Stimulated activated CD4-positive, alpha-beta T cell treated with anti-CD3 and anti-CD28 coated beads, Interleukin-1b, Interleukin-23, amount 100 ng/mL, for 4 hours (primary cell): ENCODE data around the gene ZGPAT.
"Not testable (repeated sequence)": the region's sequence is repeated elsewhere in the genome, so short reads cannot be mapped to it uniquely, and the experiment has no call there.

Experiments
- DNase-seq, 2 donors: peaks; one replicate each; pipeline ENCODE4 v3.0.0-alpha.2; 2020; ENCODE audit warnings: low read depth in 2 of 2

ZGPAT gene

DNA sequence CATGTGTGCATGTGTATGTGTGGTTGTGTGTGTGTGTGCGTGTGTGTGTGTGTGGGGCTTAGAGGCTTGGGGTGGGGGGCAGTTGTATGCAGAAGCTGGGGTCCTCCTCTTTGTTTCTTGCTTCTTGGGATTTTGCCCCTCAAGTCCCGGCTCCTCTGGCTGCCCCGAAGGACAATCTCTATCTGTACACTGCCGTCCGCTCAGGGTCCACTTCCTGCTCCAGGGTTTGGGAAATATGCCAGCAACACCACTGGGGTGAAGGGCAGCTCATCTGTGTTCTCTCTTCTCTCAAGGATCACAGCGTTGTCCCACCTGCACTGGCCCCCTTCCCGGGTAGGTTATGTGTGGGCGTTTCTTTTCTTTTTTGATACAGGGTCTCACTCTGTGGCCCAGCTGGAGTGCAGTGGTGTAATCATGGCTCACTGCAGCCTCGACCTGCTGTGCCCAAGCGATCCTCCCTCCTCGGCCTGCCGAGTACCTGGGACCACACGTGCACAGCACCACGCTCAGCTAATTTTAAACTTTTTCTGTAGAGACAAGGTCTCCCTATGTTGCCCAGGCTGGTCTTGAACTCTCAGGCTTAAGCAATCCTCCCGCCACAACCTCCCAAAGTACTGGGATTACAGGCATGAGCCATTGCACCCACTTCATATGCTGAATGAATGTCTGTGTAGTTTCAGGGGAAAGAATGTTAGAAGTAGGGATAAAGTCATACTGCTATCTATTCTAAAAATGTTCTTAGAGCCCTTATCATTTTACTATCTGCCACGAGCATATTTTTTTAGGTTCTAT lies 57.4 kb downstream of the ZGPAT start:
- no peak for DNase-seq

GRCh38 chr20:63765902-63766301 lies 58.1 kb downstream of the ZGPAT start:
- DNase-seq, result no peak

- DNase-seq, result no peak
These were observed 59.0 kb downstream of the ZGPAT start for GRCh38 chr20:63766695-63767426.

- DNase-seq, result no peak
These were observed 59.6 kb downstream of the ZGPAT start for GRCh38 chr20:63767456-63767855.

GRCh38 chr20:63767886-63768285 lies 60.0 kb downstream of the ZGPAT start:
- no peak for DNase-seq

DNA sequence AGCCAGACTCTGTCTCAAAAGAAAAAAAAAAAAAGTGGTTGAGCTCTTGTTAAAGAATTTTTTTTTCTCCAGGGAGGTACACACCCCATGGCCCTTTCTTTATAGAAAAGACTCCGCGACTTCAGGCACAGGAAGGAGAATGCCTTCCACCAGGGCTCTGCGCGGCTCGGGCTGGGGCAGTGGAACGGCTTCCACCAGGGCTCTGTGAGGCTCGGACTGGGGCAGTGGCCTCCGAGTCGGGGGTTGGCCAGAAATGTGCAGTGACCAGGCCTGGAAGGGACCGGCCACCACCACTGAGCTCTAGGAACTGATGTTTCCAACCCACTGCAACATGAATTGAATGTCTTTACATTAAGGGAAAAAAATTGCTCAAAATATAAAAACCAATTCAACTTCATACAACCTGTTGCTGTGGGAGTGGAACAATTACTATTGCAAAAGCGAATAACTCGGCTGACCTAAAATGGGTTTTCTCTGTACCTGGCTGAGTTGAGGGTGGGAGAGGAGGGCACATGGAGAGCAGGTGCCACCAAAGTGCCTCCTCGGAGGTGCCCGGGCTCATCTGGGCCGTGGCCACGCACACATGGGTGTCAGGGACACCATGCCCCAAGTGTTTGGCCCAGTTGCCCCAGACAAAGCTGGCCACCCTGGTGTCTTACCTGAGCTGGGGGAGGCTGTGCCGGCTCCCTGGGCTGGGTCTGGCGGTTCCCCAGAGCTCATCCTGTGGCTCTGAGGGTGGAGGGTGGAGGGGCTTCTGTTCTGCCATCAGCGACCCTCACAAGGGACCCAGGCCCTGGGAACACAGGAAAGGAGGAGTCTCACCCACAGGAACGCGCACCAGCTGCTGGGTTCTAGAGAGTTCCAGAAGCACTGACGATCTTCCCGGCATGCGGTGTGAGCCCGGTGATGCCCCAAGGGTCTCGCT lies 61.0 kb downstream of the ZGPAT start:
- DNase-seq, result no peak

DNA sequence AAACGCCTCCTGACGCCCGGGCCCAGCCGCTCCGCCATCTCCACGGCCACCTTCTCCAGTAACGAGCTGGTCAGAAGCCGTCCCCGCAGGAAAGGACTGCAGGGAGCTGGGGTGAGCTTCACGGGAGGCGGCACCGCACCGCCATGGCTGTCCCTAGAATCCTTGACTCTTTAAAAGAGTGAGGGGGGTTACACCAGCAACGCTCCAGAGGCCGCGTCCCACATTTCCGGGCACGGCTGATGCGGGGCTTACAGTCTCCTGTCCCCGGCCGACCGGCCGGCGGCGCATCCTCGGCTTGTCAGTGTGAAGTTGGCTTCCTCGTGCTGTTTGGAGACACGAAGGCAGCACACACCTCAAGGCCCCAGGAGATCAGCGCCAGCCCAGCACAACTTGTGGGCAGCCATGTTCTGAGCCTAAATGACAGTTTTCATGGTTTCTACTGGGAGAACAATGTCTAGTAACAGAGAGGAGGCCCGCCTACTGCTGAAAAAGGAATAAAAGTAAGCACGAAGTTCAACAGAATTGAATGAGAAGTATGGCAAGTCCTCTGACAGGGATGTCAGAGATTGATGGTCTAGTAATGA lies 62.1 kb downstream of the ZGPAT start:
- DNase-seq, result no peak

DNA sequence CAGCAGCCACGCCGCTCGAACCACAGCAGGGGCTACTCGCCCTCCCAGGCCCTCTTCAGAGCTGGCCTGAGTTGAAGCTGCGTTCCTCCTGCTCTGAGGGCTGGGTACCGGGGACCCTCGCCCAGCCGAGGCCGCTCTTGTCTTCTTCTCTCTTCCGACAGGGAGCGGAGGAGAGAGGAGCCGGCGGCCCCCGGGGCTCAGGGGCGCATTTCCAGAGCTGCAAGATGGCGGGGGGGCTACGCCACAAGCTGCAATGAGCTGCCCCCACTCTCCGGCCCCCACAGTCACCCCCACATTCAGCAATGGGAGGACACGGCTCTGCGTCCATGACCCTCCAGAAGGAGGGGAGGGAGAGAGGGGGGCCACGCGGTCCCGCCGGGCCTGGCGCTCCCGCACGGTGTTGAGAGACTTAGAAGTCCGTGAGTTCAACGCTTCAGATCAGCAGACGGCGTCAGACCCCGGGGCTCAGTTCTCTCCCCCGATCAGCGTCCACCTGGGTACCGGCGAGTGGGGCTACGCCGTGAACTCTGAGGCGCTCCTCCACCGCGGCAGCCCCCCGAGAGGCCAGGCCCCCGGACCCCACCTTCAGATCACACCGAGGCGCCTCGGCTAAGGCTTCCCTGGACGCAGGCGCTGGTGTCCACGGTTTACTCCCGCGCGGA lies 63.3 kb downstream of the ZGPAT start:
- no peak for DNase-seq

DNA sequence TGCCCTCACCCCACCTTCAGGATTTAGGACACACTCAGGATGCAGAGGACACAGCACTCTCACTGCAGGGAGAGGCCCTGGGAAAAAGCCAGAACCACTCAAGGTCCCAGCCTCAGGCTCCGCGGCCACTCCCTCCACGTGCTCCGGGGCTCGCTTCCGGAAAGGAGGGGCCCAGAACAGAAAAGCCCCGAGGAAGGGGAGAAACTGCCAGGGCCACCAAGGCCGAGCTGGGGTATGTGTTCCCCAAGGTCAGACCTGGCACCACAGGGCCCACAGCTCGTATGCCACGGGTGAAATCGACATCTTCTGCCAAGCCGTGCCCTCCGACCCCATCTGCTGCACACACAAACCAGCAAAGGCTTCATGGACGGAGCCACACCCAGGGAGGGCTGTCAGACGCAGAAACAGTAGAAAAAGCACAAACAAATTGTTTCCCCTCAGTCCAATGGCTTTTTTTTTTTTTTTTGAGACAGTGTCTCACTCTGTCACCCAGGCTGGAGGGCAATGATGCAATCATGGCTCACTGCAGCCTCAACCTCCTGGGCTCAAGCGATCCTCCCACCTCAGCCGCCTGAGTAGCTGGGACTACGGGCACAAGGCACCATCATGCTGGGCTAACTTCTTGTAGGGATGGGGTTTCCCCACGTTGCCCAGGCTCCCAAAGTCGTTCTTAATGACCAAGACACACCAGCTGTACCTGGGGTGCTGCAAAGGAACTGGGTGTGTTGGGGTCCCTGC lies 65.1 kb downstream of the ZGPAT start:
- DNase-seq, result no peak

DNA sequence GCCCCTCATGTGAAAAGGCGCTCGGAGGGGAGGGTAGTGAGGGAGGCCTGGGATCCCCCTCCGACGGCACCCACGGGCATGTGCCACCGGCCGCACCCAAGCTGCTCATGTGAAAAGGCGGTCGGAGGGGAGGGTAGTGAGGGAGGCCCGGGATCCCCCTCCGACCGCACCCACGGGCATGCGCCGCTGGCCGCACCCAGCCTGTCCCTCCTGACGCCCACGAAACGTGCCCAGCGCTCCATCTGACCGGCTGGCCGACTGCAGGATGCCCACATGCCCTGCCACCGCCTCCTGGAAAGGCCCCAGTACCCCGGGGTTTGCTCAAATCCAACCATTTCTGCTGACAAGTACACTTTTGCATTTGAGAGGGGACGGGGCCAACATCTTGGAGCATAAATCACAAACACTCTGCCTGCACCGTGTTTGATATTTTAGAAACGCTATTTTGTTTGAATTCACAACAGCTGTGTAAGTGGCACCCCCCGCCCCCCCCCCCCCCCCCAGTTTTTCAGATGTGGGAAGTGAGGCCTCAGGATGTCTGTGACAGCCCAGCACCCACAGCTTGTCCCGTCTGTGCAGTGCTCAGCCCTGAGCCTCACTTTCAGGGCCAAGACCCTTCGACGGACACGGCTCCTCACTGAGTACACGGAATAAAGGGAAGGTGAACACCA lies 65.9 kb downstream of the ZGPAT start:
- DNase-seq, result no peak

DNA sequence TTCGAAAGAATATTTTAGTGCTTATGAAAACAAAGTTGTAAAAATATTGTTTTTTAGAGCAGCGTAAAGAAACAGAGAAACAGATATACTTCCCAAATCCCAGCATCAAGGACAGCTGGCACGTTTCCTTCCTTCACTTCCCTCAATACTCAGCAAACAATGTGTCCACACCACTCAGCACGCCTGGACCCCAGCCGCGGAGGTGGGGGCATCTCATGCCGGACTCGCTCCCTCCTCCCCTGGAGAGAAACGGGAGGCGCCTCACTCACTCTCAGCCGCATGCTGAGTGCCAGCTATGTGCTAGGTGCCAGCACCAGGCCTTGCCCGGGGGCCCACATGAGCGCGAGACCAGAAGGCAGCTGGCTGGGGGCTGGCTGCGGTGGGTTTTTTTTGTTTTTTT lies 66.5 kb downstream of the ZGPAT start:
- DNase-seq, result no peak

- DNase-seq, result peak in 1 of 2 donors; percentile 43
These were observed 67.5 kb downstream of the ZGPAT start for GRCh38 chr20:63775096-63775978.

GRCh38 chr20:63776875-63777274 lies 69.0 kb downstream of the ZGPAT start:
- not testable (repeated sequence) for DNase-seq

DNA sequence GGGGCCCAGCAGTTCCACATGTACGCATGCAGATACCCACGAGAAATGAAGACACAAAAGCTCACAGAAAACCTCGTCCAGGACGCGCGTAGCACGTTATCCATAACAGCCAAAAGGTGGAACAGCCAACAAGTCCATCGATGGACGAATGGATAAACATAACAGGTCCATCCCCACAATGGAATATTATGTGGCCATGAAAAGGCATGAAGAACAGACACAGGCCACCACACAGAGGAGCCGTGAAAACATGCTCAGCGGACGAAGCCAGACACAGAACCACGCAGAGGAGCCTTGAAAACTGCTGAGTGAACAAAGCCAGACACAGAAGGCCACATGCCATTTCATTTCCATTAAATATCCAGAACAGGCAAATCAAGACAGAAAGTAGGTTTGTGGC lies 69.8 kb downstream of the ZGPAT start:
- DNase-seq, result no peak

- DNase-seq, result no peak
These were observed 70.4 kb downstream of the ZGPAT start for GRCh38 chr20:63778034-63778752.

DNA sequence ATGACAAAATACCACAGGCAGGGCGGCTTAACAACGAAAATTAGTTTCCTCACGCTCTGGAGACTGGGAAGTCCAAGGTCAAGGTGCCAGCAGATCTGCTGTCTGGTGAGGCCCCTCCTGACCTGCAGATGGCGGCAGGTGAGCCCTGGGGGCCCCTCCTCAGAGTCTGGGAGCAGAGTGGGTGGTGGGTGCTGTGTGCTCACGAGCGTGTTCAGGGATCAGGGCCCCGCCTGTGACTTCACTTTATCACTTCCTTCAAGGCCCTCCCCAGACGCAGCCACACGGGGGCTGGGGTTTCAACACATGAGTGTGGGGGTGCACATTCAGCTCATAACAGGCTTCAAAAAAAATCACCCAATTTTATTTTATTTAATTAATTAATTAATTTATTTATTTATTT lies 71.0 kb downstream of the ZGPAT start:
- DNase-seq, result no peak

GRCh38 chr20:63781181-63781580 lies 73.3 kb downstream of the ZGPAT start:
- DNase-seq, result no peak

DNA sequence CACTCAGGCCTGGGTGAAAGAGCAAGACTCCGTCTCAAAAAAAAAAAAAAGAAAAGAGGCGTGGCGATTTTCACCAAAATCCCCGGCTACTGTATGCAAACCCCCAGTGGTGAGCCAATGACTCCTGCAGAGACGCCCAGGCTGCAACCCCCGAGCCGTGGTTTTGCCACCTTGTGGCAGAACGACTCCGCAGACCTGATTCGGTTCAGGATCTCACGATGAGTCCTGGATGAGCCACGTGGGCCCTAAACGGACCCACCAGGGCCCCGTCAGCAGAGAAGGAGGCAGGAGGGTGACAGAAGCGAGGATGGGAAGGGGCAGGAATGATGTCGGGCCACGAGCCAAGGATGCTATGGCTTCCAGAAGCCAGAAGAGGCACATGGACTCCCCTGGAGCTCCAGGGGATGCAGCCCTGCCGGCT lies 74.2 kb downstream of the ZGPAT start:
- peak in 1 of 2 donors; percentile 36 for DNase-seq
